B cell (primary cell): ENCODE measurements around the gene PFDN1. TPM values are rescaled to one million over a fixed set of nuclear protein-coding genes. Genes with fewer than 3 reads are reported as not detected.

ENCODE experiments used
- ATAC-seq: fragments of 200-7000 bp; cut with Tn5 transposase; one replicate; pipeline ENCODE4 v1.10.0; 2021; ENCODE audit warnings: low read depth, mild to moderate bottlenecking, moderate number of reproducible peaks, moderate library complexity
- CTCF ChIA-PET: fragments of 350-600 bp; sonication (Branson Sonifier 250); formaldehyde crosslinking; loops from one replicate; lab custom pipeline; 2021; ENCODE audit warnings: antibody characterized with exemption, inconsistent platforms; lab: Charles Lee
- POLR2A ChIA-PET: fragments of 350-600 bp; sonication (Branson Sonifier 250); formaldehyde crosslinking; loops from one replicate; lab custom pipeline; 2021; ENCODE audit warnings: antibody characterized with exemption; lab: Charles Lee
- DNase-seq: peaks from one replicate; pipeline ENCODE4 v3.0.0; 2013
- H2AFZ ChIP-seq: 2 replicates; pipeline ENCODE4 v1.6.1; 2012; ENCODE audit warnings: mild to moderate bottlenecking, low read depth, low read length; ENCODE audit not compliant: insufficient read depth, poor library complexity, severe bottlenecking
- H3K27ac ChIP-seq, 2 donors: 1 replicate in 1 of 2; 2 replicates in 1 of 2; pipeline ENCODE4 v1.5.1; 2012 to 2013; ENCODE audit warnings: low read length in 2 of 2, mild to moderate bottlenecking in 2 of 2, moderate library complexity in 1 of 2
- H3K27me3 ChIP-seq, 4 experiments: fragments of 200-600 bp in 1 of 4; sonication (generic) in 1 of 4; replicated peaks in 1 of 4; 1 replicate in 2 of 4; 2 replicates in 2 of 4; pipeline versions ENCODE4 v1.6.1 to v1.7.0; 2013 to 2016; ENCODE audit warnings: low read length in 3 of 4, mild to moderate bottlenecking in 2 of 4, mixed read lengths in 1 of 4, moderate library complexity in 1 of 4; ENCODE audit not compliant: insufficient read depth in 4 of 4, control insufficient read depth in 3 of 4; ENCODE audit errors: control extremely low read depth in 1 of 4
- H3K36me3 ChIP-seq, 2 experiments: replicated peaks in 1 of 2; 1 replicate in 1 of 2; 2 replicates in 1 of 2; pipeline versions ENCODE4 v1.6.1 to v1.7.1; 2013; ENCODE audit warnings: low read length in 1 of 2; ENCODE audit not compliant: insufficient read depth in 2 of 2, control insufficient read depth in 1 of 2; ENCODE audit errors: control extremely low read depth in 1 of 2, extremely low read depth in 1 of 2
- H3K4me1 ChIP-seq, 2 donors: fragments of 200-600 bp in 1 of 2; sonication (generic) in 1 of 2; 1 replicate in 1 of 2; 2 replicates in 1 of 2; pipeline versions ENCODE4 v1.5.1 to v1.6.1; 2013 to 2017; ENCODE audit warnings: low read length in 2 of 2; ENCODE audit not compliant: control insufficient read depth in 2 of 2, insufficient read depth in 2 of 2
- H3K4me2 ChIP-seq: replicated peaks from 2 replicates; pipeline ENCODE3; 2012; ENCODE audit warnings: mild to moderate bottlenecking, low read depth, low read length; ENCODE audit not compliant: poor library complexity, severe bottlenecking
- H3K4me3 ChIP-seq, 5 experiments: fragments of 200-600 bp in 1 of 5; sonication (generic) in 1 of 5; 1 replicate in 3 of 5; 2 replicates in 2 of 5; pipeline versions ENCODE4 v1.5.1 to v1.7.0; 2011 to 2016; ENCODE audit warnings: low read length in 4 of 5, mild to moderate bottlenecking in 4 of 5, low read depth in 2 of 5, control low read depth in 1 of 5, moderate library complexity in 1 of 5; ENCODE audit not compliant: insufficient read depth in 1 of 5; ENCODE audit errors: control extremely low read depth in 1 of 5, extremely low read depth in 1 of 5
- H3K79me2 ChIP-seq: fragments of 200-600 bp; sonication (generic); one replicate; pipeline ENCODE4 v1.6.0; 2016; ENCODE audit warnings: low read length; ENCODE audit not compliant: control insufficient read depth, insufficient read depth
- H3K9ac ChIP-seq: fragments of 200-600 bp; sonication (generic); 2 replicates; pipeline ENCODE4 v1.6.1; 2017; ENCODE audit warnings: mild to moderate bottlenecking, low read length, moderate library complexity
- H3K9me3 ChIP-seq, 3 donors: one replicate each; pipeline versions ENCODE4 v1.6.1 to v1.7.1; 2013; ENCODE audit warnings: low read length in 2 of 3; ENCODE audit not compliant: control insufficient read depth in 2 of 3, insufficient read depth in 1 of 3; ENCODE audit errors: control extremely low read depth in 1 of 3
- H4K20me1 ChIP-seq: 2 replicates; pipeline ENCODE4 v1.6.0; 2012; ENCODE audit warnings: mild to moderate bottlenecking, low read length; ENCODE audit not compliant: insufficient read depth, control insufficient read depth, poor library complexity, severe bottlenecking
- H3K27ac Mint-ChIP-seq: one replicate; pipeline ENCODE4 v1.8.0; 2021; ENCODE audit warnings: mixed read lengths
- H3K27me3 Mint-ChIP-seq: one replicate; pipeline ENCODE4 v1.8.0; 2021; ENCODE audit warnings: mixed read lengths
- H3K4me1 Mint-ChIP-seq: one replicate; pipeline ENCODE4 v1.8.0; 2021; ENCODE audit warnings: mixed read lengths
- H3K4me3 Mint-ChIP-seq: one replicate; pipeline ENCODE4 v1.8.0; 2021; ENCODE audit warnings: mixed read lengths
- H3K9me3 Mint-ChIP-seq: one replicate; pipeline ENCODE4 v1.8.0; 2022; ENCODE audit warnings: mixed read lengths; ENCODE audit not compliant: insufficient read depth
- CTCF ChIP-seq: fragments of 200-600 bp; IDR thresholded peaks from one replicate; pipeline ENCODE4 v1.8.0; 2022; ENCODE audit warnings: antibody characterized with exemption, mild to moderate bottlenecking
- EZH2 ChIP-seq: IDR thresholded peaks from 2 replicates; pipeline ENCODE4 v1.6.1; 2012; ENCODE audit warnings: borderline replicate concordance, low read depth, mild to moderate bottlenecking, moderate library complexity, low read length; ENCODE audit not compliant: insufficient read depth, poor library complexity, severe bottlenecking
- WGBS: methylation state at CpG from one replicate; pipeline ENCODE4 v1.1.5; 2013; ENCODE audit warnings: missing lambda C conversion rate; ENCODE audit not compliant: insufficient coverage; 5-methylcytosine and 5-hydroxymethylcytosine counted together
- intact Hi-C: fragments of 100-400 bp; cut with micrococcal nuclease; formaldehyde crosslinking; loops from one replicate; pipeline ENCODE4 v1.10.0; 2022
- polyA plus RNA-seq: library from polyadenylated mRNA; depleted of rRNA; stranded (reverse); fragments of >200 nt; gene quantifications from 2 replicates; pipeline ENCODE4 v1.2.3, GENCODE V29; 2012
- total RNA-seq, 2 donors: library from RNA; stranded (reverse); fragments of 120-200 nt in 1 of 2; gene quantifications; 1 replicate in 1 of 2; 2 replicates in 1 of 2; pipeline versions ENCODE4 v1.2.3 to v1.2.4, GENCODE V29; 2013 to 2022

PFDN1 gene
- total and polyA plus RNA-seq, 2 donors (not counting 1 experiment from before 2014, with no cell fraction given) = 30.3 to 31.2 TPM

- Histone ChIP-seq H3K4me1 (no peaks in the 10 kb centered on the region), H3K9ac (no peak overlapping the region), H3K4me2 (no peak overlapping the region), H2AFZ (no peak overlapping the region), H3K36me3 (no peaks in the 10 kb centered on the region), H3K79me2 (no peaks in the 10 kb centered on the region), H3K27me3 (no peaks in the 10 kb centered on the region), H3K4me3 (no peak overlapping the region), H3K27ac (no peak overlapping the region), H4K20me1 (no peaks in the 10 kb centered on the region), H3K9me3 (no peaks in the 10 kb centered on the region)
- DNase-seq (no peak), ATAC-seq (no peak)
- no peak overlapping the region for H3K4me3 Mint-ChIP-seq
- H3K27ac Mint-ChIP-seq = no peak overlapping the region
- ChIA-PET POLR2A (no interaction called here), CTCF (interaction anchor here (1.0 kb wide), 1 partner anchor 31 kb away, joined by 5 read pairs; no protein-coding TSS in a partner anchor)
- WGBS = no CpG with 5 or more reads among the region's 1 CpG
- TF ChIP-seq EZH2 = no peak
- no peak for TF ChIP-seq CTCF
- intact Hi-C loops = no loop called here
- no peaks in the 10 kb centered on the region for H3K4me1 Mint-ChIP-seq
- H3K9me3 Mint-ChIP-seq = no peaks in the 10 kb centered on the region
- no peaks in the 10 kb centered on the region for H3K27me3 Mint-ChIP-seq
Observed at GRCh38 chr5:140213370-140213983, 89.4 kb downstream of the PFDN1 start.

- Mint-ChIP-seq H3K4me3 (no peak overlapping the region), H3K4me1 (no peaks in the 10 kb centered on the region), H3K27ac (no peak overlapping the region), H3K27me3 (no peaks in the 10 kb centered on the region), H3K9me3 (no peaks in the 10 kb centered on the region)
- TF ChIP-seq EZH2 = no peak
- no peak for TF ChIP-seq CTCF
- H3K36me3 ChIP-seq = no peaks in the 10 kb centered on the region
- H3K9me3 ChIP-seq = no peaks in the 10 kb centered on the region
- H4K20me1 ChIP-seq = no peaks in the 10 kb centered on the region
- no peaks in the 10 kb centered on the region for H3K4me1 ChIP-seq
- no peak overlapping the region for H2AFZ ChIP-seq
- H3K9ac ChIP-seq = no peak overlapping the region
- DNase-seq = no peak
- no peaks in the 10 kb centered on the region for H3K27me3 ChIP-seq
- ChIA-PET CTCF (no interaction called here), POLR2A (no interaction called here)
- ATAC-seq = no peak
- no peak overlapping the region for H3K4me3 ChIP-seq
- H3K4me2 ChIP-seq = no peak overlapping the region
- H3K79me2 ChIP-seq = no peaks in the 10 kb centered on the region
- intact Hi-C loops = no loop called here
- no peak overlapping the region for H3K27ac ChIP-seq
Observed at GRCh38 chr5:140208065-140208464, 94.8 kb downstream of the PFDN1 start.
